Central memory CD8-positive, alpha-beta T cell (primary cell): ENCODE measurements around the gene IRAK3.
"Not testable (repeated sequence)": the region's sequence is repeated elsewhere in the genome, so short reads cannot be mapped to it uniquely, and the experiment has no call there.

Experiments
- ATAC-seq: fragments of 150-1000 bp; cut with Tn5 transposase; replicated peaks from 2 replicates; pipeline ENCODE4 v1.10.0; 2022; ENCODE audit warnings: mild to moderate bottlenecking, moderate FRiP score, moderate number of reproducible peaks; ENCODE audit not compliant: poor library complexity, severe bottlenecking; ENCODE audit errors: extremely low read depth
- DNase-seq, 2 donors: peaks; one replicate each; pipeline ENCODE4 v3.0.0; 2021; ENCODE audit warnings: low spot score in 2 of 2
- H3K27ac Mint-ChIP-seq: one replicate; pipeline ENCODE4 v1.8.0; 2022; ENCODE audit warnings: low read depth, mild to moderate bottlenecking, moderate library complexity, mixed read lengths
- H3K27me3 Mint-ChIP-seq: one replicate; pipeline ENCODE4 v1.8.0; 2022; ENCODE audit warnings: mixed read lengths
- H3K36me3 Mint-ChIP-seq: one replicate; pipeline ENCODE4 v1.8.0; 2022; ENCODE audit warnings: mild to moderate bottlenecking, moderate library complexity, mixed read lengths; ENCODE audit not compliant: insufficient read depth
- H3K4me1 Mint-ChIP-seq: one replicate; pipeline ENCODE4 v1.8.0; 2022; ENCODE audit warnings: mixed read lengths
- H3K4me3 Mint-ChIP-seq: one replicate; pipeline ENCODE4 v1.8.0; 2022; ENCODE audit warnings: mild to moderate bottlenecking, moderate library complexity, mixed read lengths
- H3K9me3 Mint-ChIP-seq: one replicate; pipeline ENCODE4 v1.8.0; 2022; ENCODE audit warnings: mixed read lengths

Gene IRAK3

DNA sequence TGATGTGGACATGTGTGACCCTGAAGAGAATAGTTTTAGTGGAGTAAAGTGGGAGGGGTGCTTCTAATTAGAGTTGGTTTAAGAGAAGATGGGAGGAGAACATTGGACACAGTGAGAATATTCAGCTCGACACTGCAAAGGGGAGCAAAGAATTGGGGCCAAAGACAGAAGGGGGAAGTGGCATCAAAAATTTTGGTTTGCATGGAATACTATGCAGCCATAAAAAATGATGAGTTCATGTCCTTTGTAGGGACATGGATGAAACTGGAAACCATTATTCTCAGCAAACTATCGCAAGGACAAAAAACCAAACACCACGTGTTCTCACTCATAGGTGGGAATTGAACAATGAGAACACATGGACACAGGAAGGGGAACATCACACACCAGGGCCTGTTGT is 4.2 kb upstream of the IRAK3 start:
- not testable (repeated sequence) for DNase-seq, ATAC-seq, H3K36me3 Mint-ChIP-seq, H3K9me3 Mint-ChIP-seq, H3K4me3 Mint-ChIP-seq, H3K4me1 Mint-ChIP-seq, H3K27ac Mint-ChIP-seq
- peaks cover 70% of the 10 kb centered on the region for H3K27me3 Mint-ChIP-seq

GRCh38 chr12:66187036-66187435 is 2.0 kb upstream of the IRAK3 start:
- Mint-ChIP-seq H3K4me1 (no peaks in the 10 kb centered on the region), H3K4me3 (no peak overlapping the region), H3K27me3 (peaks cover 89% of the 10 kb centered on the region), H3K36me3 (peaks cover 3% of the 10 kb centered on the region), H3K9me3 (peaks cover 6% of the 10 kb centered on the region), H3K27ac (no peak overlapping the region)
- ATAC-seq (no peak), DNase-seq (no peak)

GRCh38 chr12:66187821-66188220 is 1.2 kb upstream of the IRAK3 start:
- peaks cover 3% of the 10 kb centered on the region for H3K36me3 Mint-ChIP-seq
- H3K27ac Mint-ChIP-seq, result no peak overlapping the region
- no peaks in the 10 kb centered on the region for H3K4me1 Mint-ChIP-seq
- peaks cover 6% of the 10 kb centered on the region for H3K9me3 Mint-ChIP-seq
- H3K4me3 Mint-ChIP-seq, result peak overlapping the region; percentile 47
- ATAC-seq (no peak), DNase-seq (no peak)
- peaks cover 82% of the 10 kb centered on the region for H3K27me3 Mint-ChIP-seq

DNA sequence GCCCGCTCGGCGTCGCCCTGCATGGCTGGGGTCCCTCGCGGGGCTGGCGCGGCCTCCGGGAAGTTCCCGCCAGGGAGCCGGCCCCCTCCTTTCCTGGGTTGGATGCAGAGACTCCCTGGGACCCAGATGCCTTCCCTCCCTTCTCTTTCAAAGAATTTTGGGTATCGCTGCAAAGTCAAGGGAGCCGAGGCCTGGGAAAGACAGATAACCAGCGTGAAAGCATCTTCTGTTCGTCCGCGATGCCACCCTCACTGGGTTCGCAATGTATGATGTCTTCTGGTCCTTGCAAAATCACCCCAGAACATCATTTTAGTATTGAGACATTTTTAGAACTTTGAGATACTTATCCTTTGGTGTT is 451 bp downstream of the IRAK3 start:
- no peak overlapping the region for H3K4me3 Mint-ChIP-seq
- H3K9me3 Mint-ChIP-seq, result peaks cover 4% of the 10 kb centered on the region
- no peak for DNase-seq
- H3K36me3 Mint-ChIP-seq, result peaks cover 3% of the 10 kb centered on the region
- H3K27ac Mint-ChIP-seq, result no peak overlapping the region
- H3K27me3 Mint-ChIP-seq, result peaks cover 78% of the 10 kb centered on the region
- H3K4me1 Mint-ChIP-seq, result no peaks in the 10 kb centered on the region
- ATAC-seq, result no peak

DNA sequence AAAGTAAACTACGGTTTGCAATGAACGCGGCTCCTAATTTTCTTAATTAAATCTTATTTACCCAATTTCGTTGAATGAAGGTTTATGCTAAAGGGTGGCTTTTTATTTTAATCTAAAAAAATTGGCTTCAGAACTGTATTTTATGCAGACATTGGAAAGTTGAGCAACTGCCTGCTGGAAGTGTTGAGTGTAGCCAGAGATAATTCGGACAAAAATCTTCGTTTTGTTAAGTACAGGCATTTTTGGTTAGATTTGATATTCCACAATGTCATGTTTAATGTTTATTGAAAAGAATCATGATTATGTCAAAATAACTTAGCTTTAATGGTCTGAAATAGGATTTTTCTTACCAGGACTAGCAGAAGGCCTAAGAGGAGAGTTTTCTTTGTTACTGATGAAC is 875 bp downstream of the IRAK3 start:
- Mint-ChIP-seq H3K27ac (no peak overlapping the region), H3K36me3 (peaks cover 3% of the 10 kb centered on the region), H3K9me3 (peaks cover under 1% of the 10 kb centered on the region), H3K4me1 (no peaks in the 10 kb centered on the region), H3K27me3 (peaks cover 78% of the 10 kb centered on the region), H3K4me3 (no peak overlapping the region)
- ATAC-seq (no peak), DNase-seq (no peak)

- Mint-ChIP-seq H3K9me3 (no peaks in the 10 kb centered on the region), H3K4me1 (no peaks in the 10 kb centered on the region), H3K27ac (no peak overlapping the region), H3K4me3 (no peak overlapping the region), H3K27me3 (peaks cover 78% of the 10 kb centered on the region), H3K36me3 (peaks cover 3% of the 10 kb centered on the region)
- ATAC-seq (no peak), DNase-seq (no peak)
Observed at GRCh38 chr12:66190519-66191370, 1.7 kb downstream of the IRAK3 start.

DNA sequence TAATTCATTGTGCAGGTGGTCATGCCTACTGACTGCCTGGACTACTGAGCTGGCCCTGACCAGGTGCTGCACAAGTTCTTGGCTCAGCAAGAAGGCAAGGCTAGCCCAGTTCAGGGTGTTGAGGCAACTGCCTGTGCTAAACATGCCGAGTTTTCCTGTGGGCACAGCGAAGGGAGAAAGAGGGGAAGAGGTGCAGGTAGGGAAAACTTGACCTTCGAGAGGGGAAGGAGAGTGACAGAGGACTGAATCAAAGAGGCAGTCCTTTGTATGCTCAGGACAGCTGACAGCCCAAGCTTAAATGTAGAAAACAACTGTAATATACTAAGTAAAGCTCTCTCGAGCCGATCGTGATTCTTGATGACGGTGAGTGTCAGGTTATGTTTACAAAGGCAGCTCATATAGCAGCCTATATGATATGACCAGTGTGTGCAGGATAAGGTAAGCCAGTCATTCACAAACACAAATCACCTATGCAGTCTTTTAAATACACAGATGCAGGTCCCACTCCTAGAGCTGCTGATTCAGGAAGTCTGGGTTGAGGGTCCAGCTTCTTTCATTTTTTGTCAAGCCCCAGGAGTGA is 2.6 kb downstream of the IRAK3 start:
- Mint-ChIP-seq H3K36me3 (peaks cover 3% of the 10 kb centered on the region), H3K27me3 (peaks cover 77% of the 10 kb centered on the region), H3K27ac (no peak overlapping the region), H3K4me1 (no peaks in the 10 kb centered on the region), H3K9me3 (no peaks in the 10 kb centered on the region), H3K4me3 (no peak overlapping the region)
- DNase-seq (no peak), ATAC-seq (no peak)

DNA sequence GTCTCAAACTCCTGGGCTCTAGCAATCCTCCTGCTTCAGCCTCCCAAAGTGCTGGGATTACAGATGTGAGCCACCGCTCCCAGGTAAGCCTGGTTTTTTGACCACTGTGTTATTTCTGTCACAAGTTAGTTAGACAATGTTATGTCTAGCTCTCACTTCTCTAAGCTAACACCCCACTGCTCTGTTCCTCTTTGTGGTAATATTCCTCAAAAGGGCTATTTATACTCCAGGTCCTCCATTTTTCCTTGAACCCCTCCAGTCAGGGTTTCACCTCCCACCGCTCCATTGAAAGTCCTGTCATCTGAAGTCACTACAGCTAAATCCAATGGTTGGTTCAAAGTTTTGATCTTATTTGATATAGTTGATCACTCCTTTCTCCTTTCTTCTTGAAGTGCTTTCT is 5.1 kb downstream of the IRAK3 start:
- no peak overlapping the region for H3K27ac Mint-ChIP-seq
- H3K4me3 Mint-ChIP-seq, result no peak overlapping the region
- H3K9me3 Mint-ChIP-seq, result no peaks in the 10 kb centered on the region
- ATAC-seq, result no peak
- H3K4me1 Mint-ChIP-seq, result no peaks in the 10 kb centered on the region
- no peak for DNase-seq
- H3K27me3 Mint-ChIP-seq, result peaks cover 61% of the 10 kb centered on the region
- no peaks in the 10 kb centered on the region for H3K36me3 Mint-ChIP-seq

DNA sequence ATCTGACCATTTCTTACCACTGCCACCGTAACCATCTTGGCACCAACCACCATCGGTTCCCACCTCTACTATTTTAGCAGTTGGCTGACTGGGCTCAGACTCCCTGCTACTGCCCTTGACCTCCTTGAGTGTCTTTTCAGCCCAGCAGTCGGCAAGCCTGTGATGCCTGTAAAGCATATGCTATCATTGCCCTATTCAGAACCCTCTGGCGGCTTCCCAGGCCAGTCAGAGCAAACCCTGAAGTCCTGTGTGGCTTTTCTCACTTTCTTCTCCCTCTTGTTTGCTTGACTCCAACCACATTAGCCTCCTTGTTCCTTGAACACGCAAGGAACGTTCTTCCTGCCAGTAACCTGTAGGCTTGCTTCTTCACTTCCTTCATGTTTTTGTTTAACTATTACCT is 6.2 kb downstream of the IRAK3 start:
- H3K27me3 Mint-ChIP-seq, result peaks cover 70% of the 10 kb centered on the region
- no peaks in the 10 kb centered on the region for H3K4me1 Mint-ChIP-seq
- no peaks in the 10 kb centered on the region for H3K36me3 Mint-ChIP-seq
- no peak for ATAC-seq
- no peak overlapping the region for H3K27ac Mint-ChIP-seq
- H3K9me3 Mint-ChIP-seq, result no peaks in the 10 kb centered on the region
- no peak for DNase-seq
- no peak overlapping the region for H3K4me3 Mint-ChIP-seq

GRCh38 chr12:66196806-66197205 is 7.8 kb downstream of the IRAK3 start:
- Mint-ChIP-seq H3K9me3 (no peaks in the 10 kb centered on the region), H3K36me3 (no peaks in the 10 kb centered on the region), H3K4me1 (no peaks in the 10 kb centered on the region), H3K27ac (no peak overlapping the region), H3K4me3 (no peak overlapping the region), H3K27me3 (peaks cover 70% of the 10 kb centered on the region)
- no peak for DNase-seq
- ATAC-seq, result no peak

DNA sequence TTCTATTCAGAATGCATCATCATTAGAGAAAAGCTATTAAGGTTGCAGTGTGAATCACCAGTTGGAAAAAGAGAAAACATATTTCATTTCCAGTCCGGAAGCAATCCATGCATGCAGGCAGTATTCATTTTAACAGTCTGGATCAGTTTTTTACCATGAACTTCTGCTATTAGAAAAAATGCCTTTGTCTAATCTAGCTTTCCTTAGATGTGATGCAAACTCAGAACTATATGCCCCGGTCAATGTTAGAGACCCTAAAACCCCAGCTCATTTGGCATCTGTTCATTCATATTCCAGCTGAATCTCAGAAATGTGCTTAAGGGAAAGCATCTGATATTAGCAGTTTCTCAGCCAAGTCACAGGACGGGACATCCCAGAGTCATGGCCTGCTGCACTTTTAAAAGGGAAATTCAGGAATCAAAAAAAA is 8.5 kb downstream of the IRAK3 start:
- Mint-ChIP-seq H3K4me3 (no peak overlapping the region), H3K4me1 (no peaks in the 10 kb centered on the region), H3K9me3 (no peaks in the 10 kb centered on the region), H3K36me3 (no peaks in the 10 kb centered on the region), H3K27me3 (peaks cover 76% of the 10 kb centered on the region), H3K27ac (no peak overlapping the region)
- no peak for ATAC-seq
- DNase-seq, result no peak

DNA sequence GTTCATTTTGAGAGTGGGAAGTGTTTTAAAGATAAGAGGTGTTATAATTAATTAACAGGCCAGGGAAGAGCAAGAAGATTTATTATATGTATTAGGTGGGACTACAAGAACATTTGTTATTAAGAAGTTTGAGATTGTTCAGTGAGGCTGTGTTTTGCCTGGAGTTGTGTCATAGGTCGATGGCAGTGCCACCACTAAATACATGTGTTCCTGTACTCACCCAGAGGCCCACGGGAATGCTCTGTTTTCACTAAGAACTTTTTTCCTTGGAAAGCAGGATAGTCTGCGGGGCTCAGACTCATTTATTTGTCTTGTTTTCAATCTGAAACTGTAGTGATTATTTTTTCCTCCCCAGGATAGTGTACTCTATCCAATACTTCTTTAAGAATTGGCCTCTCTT is 10.1 kb downstream of the IRAK3 start:
- DNase-seq, result no peak
- no peak for ATAC-seq
- Mint-ChIP-seq H3K4me1 (no peaks in the 10 kb centered on the region), H3K27me3 (peaks cover 82% of the 10 kb centered on the region), H3K9me3 (no peaks in the 10 kb centered on the region), H3K36me3 (no peaks in the 10 kb centered on the region), H3K27ac (no peak overlapping the region), H3K4me3 (no peak overlapping the region)

GRCh38 chr12:66199831-66200509 is 11.0 kb downstream of the IRAK3 start:
- H3K27ac Mint-ChIP-seq, result no peak overlapping the region
- no peaks in the 10 kb centered on the region for H3K9me3 Mint-ChIP-seq
- H3K4me1 Mint-ChIP-seq, result no peaks in the 10 kb centered on the region
- no peak overlapping the region for H3K4me3 Mint-ChIP-seq
- peaks cover 82% of the 10 kb centered on the region for H3K27me3 Mint-ChIP-seq
- DNase-seq, result no peak
- no peaks in the 10 kb centered on the region for H3K36me3 Mint-ChIP-seq
- no peak for ATAC-seq
